CD4-positive, CD25-positive, alpha-beta regulatory T cell (primary cell): Measurements from ENCODE around the gene ZBTB8OS. TPM values are rescaled to one million over a fixed set of nuclear protein-coding genes. Genes with fewer than 3 reads are reported as not detected.

Experiments
- ATAC-seq, 2 donors: fragments of 150-1000 bp; cut with Tn5 transposase; one replicate each; pipeline ENCODE4 v1.10.0; 2021; ENCODE audit warnings: low read depth in 2 of 2, moderate number of reproducible peaks in 2 of 2, moderate library complexity in 1 of 2
- DNase-seq, 3 donors: peaks; one replicate each; pipeline versions ENCODE4 v3.0.0 to v3.0.0-alpha.2; 2012 to 2022; ENCODE audit warnings: mixed read lengths in 1 of 3
- H3K27ac ChIP-seq: one replicate; pipeline ENCODE4 v1.7.0; 2013; ENCODE audit warnings: mild to moderate bottlenecking, low read length; ENCODE audit not compliant: insufficient read depth, poor library complexity, severe bottlenecking
- H3K27me3 ChIP-seq: one replicate; pipeline ENCODE4 v1.7.0; 2013; ENCODE audit warnings: low read length; ENCODE audit not compliant: control insufficient read depth, insufficient read depth
- H3K36me3 ChIP-seq: one replicate; pipeline ENCODE4 v1.7.0; 2013; ENCODE audit warnings: mild to moderate bottlenecking, low read length, moderate library complexity; ENCODE audit not compliant: control insufficient read depth, insufficient read depth
- H3K4me1 ChIP-seq: 2 replicates; pipeline ENCODE4 v1.7.0; 2013; ENCODE audit warnings: mild to moderate bottlenecking, low read length; ENCODE audit not compliant: insufficient read depth, control insufficient read depth, poor library complexity, severe bottlenecking
- H3K4me3 ChIP-seq: one replicate; pipeline ENCODE4 v1.7.0; 2013; ENCODE audit warnings: low read depth, mild to moderate bottlenecking, low read length, moderate library complexity
- H3K9me3 ChIP-seq, 2 experiments: 1 replicate in 1 of 2; 2 replicates in 1 of 2; pipeline ENCODE4 v1.7.0; 2013; ENCODE audit warnings: low read length in 2 of 2, mild to moderate bottlenecking in 1 of 2, moderate library complexity in 1 of 2; ENCODE audit not compliant: control insufficient read depth in 2 of 2
- H3K27ac Mint-ChIP-seq, 3 donors: one replicate each; pipeline ENCODE4 v1.8.0; 2020 to 2022; ENCODE audit warnings: mild to moderate bottlenecking in 3 of 3, mixed read lengths in 3 of 3, moderate library complexity in 2 of 3
- H3K27me3 Mint-ChIP-seq: one replicate; pipeline ENCODE4 v1.8.0; 2022; ENCODE audit warnings: mild to moderate bottlenecking, mixed read lengths
- H3K36me3 Mint-ChIP-seq: one replicate; pipeline ENCODE4 v1.8.0; 2020; ENCODE audit warnings: mixed read lengths
- H3K4me1 Mint-ChIP-seq, 4 donors: one replicate each; pipeline ENCODE4 v1.8.0; 2020 to 2022; ENCODE audit warnings: mixed read lengths in 4 of 4, mild to moderate bottlenecking in 1 of 4
- H3K4me3 Mint-ChIP-seq, 4 donors: one replicate each; pipeline ENCODE4 v1.8.0; 2020 to 2022; ENCODE audit warnings: mild to moderate bottlenecking in 4 of 4, mixed read lengths in 4 of 4, moderate library complexity in 3 of 4
- H3K9me3 Mint-ChIP-seq, 7 donors: one replicate each; pipeline ENCODE4 v1.8.0; 2020 to 2022; ENCODE audit warnings: mixed read lengths in 7 of 7, mild to moderate bottlenecking in 3 of 7, moderate library complexity in 2 of 7
- polyA plus RNA-seq, 4 donors: library from polyadenylated mRNA; unstranded; fragments of 300-500 nt; fragmentation: Illumina TruSeq; gene quantifications; one replicate each; pipeline ENCODE4 v1.2.3, GENCODE V29; 2021
- total RNA-seq: library from RNA; stranded (reverse); gene quantifications from one replicate; pipeline ENCODE4 v1.2.3, GENCODE V29; 2022

The ZBTB8OS gene
- total and polyA plus RNA-seq, 5 donors from 2014 or later, result 40.8 to 117 (median 79.4) TPM

DNA sequence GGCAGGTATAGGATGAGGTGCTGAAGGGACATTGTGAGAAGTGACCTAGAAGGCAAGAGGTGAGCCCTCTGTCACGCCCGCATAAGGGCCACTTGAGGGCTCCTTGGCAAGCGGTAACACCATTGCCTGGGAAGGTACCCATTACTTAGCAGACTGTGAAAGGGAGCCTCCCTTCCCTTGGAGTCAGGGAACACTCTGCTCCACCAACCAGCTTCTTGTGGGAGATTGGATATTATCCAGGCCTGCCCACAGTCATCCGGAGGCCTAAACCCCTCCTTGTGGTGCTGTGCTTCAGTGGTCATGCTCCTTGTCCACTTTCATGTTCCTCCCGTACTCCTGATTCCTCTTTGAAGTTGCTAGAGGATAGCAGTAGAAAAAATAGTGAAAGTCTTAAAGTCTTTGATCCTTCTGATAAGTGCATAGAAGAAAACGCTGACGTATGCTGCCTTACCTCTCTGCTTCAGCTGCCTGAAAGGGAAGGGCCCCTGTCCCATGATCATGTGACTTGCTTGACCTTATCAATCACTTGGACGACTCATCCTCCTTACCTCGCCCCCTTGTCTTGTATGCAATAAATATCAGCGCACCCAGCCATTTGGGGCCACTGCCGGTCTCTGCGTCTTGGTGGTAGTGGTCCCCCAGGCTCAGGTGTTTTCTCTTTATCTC is 16.7 kb upstream of the ZBTB8OS start:
- Mint-ChIP-seq H3K4me1 (peaks cover 4 to 22% (median 7%) of the 10 kb centered on the region in 4 donors), H3K9me3 (no peaks in the 10 kb centered on the region), H3K27me3 (no peaks in the 10 kb centered on the region), H3K27ac (no peak overlapping the region), H3K36me3 (peaks cover 30% of the 10 kb centered on the region), H3K4me3 (no peak overlapping the region)
- no peaks in the 10 kb centered on the region for H3K27me3 ChIP-seq
- DNase-seq, result no peak
- H3K9me3 ChIP-seq, result no peaks in the 10 kb centered on the region
- no peak overlapping the region for H3K4me3 ChIP-seq
- no peaks in the 10 kb centered on the region for H3K4me1 ChIP-seq
- H3K36me3 ChIP-seq, result peaks cover 84% of the 10 kb centered on the region
- no peak for ATAC-seq
- no peak overlapping the region for H3K27ac ChIP-seq

- Histone ChIP-seq H3K9me3 (no peaks in the 10 kb centered on the region), H3K27me3 (no peaks in the 10 kb centered on the region), H3K36me3 (peaks cover 74% of the 10 kb centered on the region), H3K4me3 (no peak overlapping the region), H3K27ac (no peak overlapping the region), H3K4me1 (no peaks in the 10 kb centered on the region)
- Mint-ChIP-seq H3K4me3 (no peak overlapping the region), H3K4me1 (peaks cover 5 to 20% (median 8%) of the 10 kb centered on the region in 4 donors), H3K9me3 (no peaks in the 10 kb centered on the region), H3K27me3 (no peaks in the 10 kb centered on the region), H3K27ac (no peak overlapping the region), H3K36me3 (peaks cover 30% of the 10 kb centered on the region)
- ATAC-seq, result no peak
- DNase-seq, result no peak
These were observed 15.6 kb upstream of the ZBTB8OS start for GRCh38 chr1:32665915-32666314.

DNA sequence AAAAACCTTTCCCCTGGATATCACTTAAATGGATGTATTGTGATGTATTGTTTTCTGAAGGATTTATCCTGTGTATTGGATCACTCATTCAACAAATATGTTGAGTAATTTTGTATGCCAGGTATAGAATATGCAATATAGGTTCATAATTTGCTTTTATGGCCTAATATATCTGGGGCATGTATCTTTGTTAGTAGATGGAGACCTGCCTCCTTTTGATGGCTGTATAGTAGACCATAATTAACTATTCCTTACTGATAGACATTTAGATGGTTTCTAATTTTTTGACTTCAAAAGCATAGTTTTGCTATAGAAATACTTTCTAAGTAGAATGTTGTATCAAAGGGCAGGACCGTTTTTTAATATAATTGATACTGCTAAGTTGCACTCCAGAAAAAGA is 9.2 kb upstream of the ZBTB8OS start:
- H3K27ac Mint-ChIP-seq, result no peak overlapping the region

DNA sequence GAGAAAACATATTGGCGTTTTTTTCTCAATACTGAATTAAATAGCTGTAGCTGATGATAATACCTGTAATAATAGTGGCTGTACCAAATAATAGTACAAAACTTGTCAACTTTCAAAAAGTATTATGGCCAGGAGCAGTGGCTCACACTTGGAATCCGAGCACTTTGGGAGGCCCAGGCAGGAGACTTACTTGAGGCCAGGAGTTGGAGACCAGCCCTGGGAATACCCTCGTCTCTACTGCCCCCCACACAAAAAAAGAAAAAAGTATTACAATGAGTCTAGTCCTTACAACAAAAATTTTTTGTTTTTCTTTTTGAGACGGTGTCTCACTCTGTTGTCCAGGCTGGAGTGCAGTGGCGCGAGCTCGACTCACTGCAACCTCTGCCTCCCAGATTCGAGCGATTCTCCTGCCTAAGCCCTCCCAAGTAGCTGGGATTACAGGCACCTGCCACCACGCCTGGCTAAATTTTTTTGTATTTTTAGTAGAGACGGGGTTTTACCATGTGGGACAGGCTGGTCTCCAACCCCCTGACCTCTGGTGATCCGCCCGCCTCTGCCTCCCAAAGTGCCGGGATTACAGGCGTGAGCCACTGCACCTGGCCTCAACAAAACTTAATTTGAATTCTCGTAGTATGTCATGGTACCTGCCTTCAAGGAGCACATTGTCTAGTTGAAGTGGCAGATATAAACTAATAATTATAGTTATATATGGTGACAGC is 2.1 kb upstream of the ZBTB8OS start:
- Mint-ChIP-seq H3K27me3 (peaks cover 6% of the 10 kb centered on the region), H3K27ac (peak overlapping the region in 2 of 3 donors; percentile 98 to 100), H3K4me3 (peak overlapping the region; percentile 89 to 95 (median 95)), H3K9me3 (no peaks in the 10 kb centered on the region), H3K36me3 (peaks cover 23% of the 10 kb centered on the region), H3K4me1 (peaks cover 22 to 84% (median 55%) of the 10 kb centered on the region in 4 donors)
- Histone ChIP-seq H3K4me1 (peaks cover 58% of the 10 kb centered on the region), H3K4me3 (peak overlapping the region; percentile 87), H3K27me3 (no peaks in the 10 kb centered on the region), H3K27ac (peak overlapping the region; percentile 99), H3K36me3 (peaks cover 40% of the 10 kb centered on the region), H3K9me3 (no peaks in the 10 kb centered on the region)
- no peak for DNase-seq
- no peak for ATAC-seq

More for the DNA sequence above, 9.2 kb upstream of the ZBTB8OS start:
- Mint-ChIP-seq H3K4me3 (no peak overlapping the region), H3K4me1 (peaks cover 24 to 50% (median 31%) of the 10 kb centered on the region in 4 donors), H3K27me3 (no peaks in the 10 kb centered on the region), H3K9me3 (no peaks in the 10 kb centered on the region), H3K36me3 (peaks cover 50% of the 10 kb centered on the region)
- Histone ChIP-seq H3K36me3 (peaks cover 66% of the 10 kb centered on the region), H3K4me3 (no peak overlapping the region), H3K9me3 (no peaks in the 10 kb centered on the region), H3K27ac (no peak overlapping the region), H3K4me1 (peaks cover 8% of the 10 kb centered on the region), H3K27me3 (no peaks in the 10 kb centered on the region)
- ATAC-seq (no peak), DNase-seq (no peak)

- Histone ChIP-seq H3K36me3 (peaks cover 32% of the 10 kb centered on the region), H3K27me3 (no peaks in the 10 kb centered on the region), H3K27ac (peak overlapping the region; percentile 99), H3K4me1 (peaks cover 59% of the 10 kb centered on the region), H3K9me3 (no peaks in the 10 kb centered on the region), H3K4me3 (peak overlapping the region; percentile 87)
- Mint-ChIP-seq H3K36me3 (peaks cover 17% of the 10 kb centered on the region), H3K27ac (peak overlapping the region; percentile 96 to 100 (median 98)), H3K4me3 (peak overlapping the region; percentile 89 to 95 (median 95)), H3K4me1 (peaks cover 18 to 80% (median 52%) of the 10 kb centered on the region in 4 donors), H3K27me3 (peaks cover 6% of the 10 kb centered on the region), H3K9me3 (no peaks in the 10 kb centered on the region)
- DNase-seq (no peak), ATAC-seq (no peak)
These were observed 1.2 kb upstream of the ZBTB8OS start for GRCh38 chr1:32651461-32652073.

GRCh38 chr1:32650752-32651460 is 556 bp upstream of the ZBTB8OS start, which contains the start of gene RBBP4:
RBBP4 (plus strand) TSS chr1:32651208; CDS start chr1:32651307, 99 bp downstream.
- H3K27me3 Mint-ChIP-seq, result peaks cover 6% of the 10 kb centered on the region
- Histone ChIP-seq H3K4me3 (peak within 1 kb of the TSS; percentile 93), H3K36me3 (peaks cover 25% of the 10 kb centered on the region), H3K27me3 (no peaks in the 10 kb centered on the region), H3K27ac (peak within 1 kb of the TSS; percentile 99), H3K4me1 (peaks cover 59% of the 10 kb centered on the region), H3K9me3 (no peaks in the 10 kb centered on the region)
- H3K4me3 Mint-ChIP-seq, result peak within 1 kb of the TSS; percentile 89 to 95 (median 95)
- H3K9me3 Mint-ChIP-seq, result no peaks in the 10 kb centered on the region
- H3K36me3 Mint-ChIP-seq, result peaks cover 17% of the 10 kb centered on the region
- peak within 1 kb of the TSS; percentile 96 to 100 (median 98) for H3K27ac Mint-ChIP-seq
- DNase-seq (peak; percentile 95 to 98 (median 98)), ATAC-seq (peak; percentile 88)
- peaks cover 18 to 76% (median 51%) of the 10 kb centered on the region in 4 donors for H3K4me1 Mint-ChIP-seq
